PFSK-1 (cell line): ENCODE measurements around the gene FREM1.

ENCODE experiments used
- FOXP2 ChIP-seq: optimal IDR thresholded peaks from 2 replicates; pipeline ENCODE3; 2011; ENCODE audit warnings: borderline replicate concordance, control low read depth, inconsistent platforms; ENCODE audit not compliant: insufficient read depth; ENCODE audit errors: extremely low read length, extremely low read depth
- POLR2AphosphoS5 ChIP-seq: IDR thresholded peaks from 2 replicates; pipeline ENCODE4 v1.6.1; 2012; ENCODE audit warnings: low read depth, mild to moderate bottlenecking, control low read depth, low read length, moderate library complexity
- SIN3A ChIP-seq: IDR thresholded peaks from 2 replicates; pipeline ENCODE4 v1.6.1; 2012; ENCODE audit warnings: mild to moderate bottlenecking, low read length, moderate library complexity, borderline replicate concordance; ENCODE audit not compliant: insufficient read depth
- TAF1 ChIP-seq: IDR thresholded peaks from 2 replicates; pipeline ENCODE4 v1.6.1; 2012; ENCODE audit warnings: low read length, control low read depth, borderline replicate concordance; ENCODE audit not compliant: insufficient read depth
- TF ChIP-seq, protein P1 (sequence below), 2 experiments: IDR thresholded peaks; 2 replicates each; pipeline versions ENCODE4 v1.6.1 to v1.8.0; 2011 to 2012; ENCODE audit warnings: low read depth in 2 of 2, low read length in 2 of 2, control low read depth in 1 of 2, inconsistent platforms in 1 of 2, mild to moderate bottlenecking in 1 of 2, moderate library complexity in 1 of 2; ENCODE audit not compliant: insufficient read depth in 1 of 2

FREM1 gene

DNA sequence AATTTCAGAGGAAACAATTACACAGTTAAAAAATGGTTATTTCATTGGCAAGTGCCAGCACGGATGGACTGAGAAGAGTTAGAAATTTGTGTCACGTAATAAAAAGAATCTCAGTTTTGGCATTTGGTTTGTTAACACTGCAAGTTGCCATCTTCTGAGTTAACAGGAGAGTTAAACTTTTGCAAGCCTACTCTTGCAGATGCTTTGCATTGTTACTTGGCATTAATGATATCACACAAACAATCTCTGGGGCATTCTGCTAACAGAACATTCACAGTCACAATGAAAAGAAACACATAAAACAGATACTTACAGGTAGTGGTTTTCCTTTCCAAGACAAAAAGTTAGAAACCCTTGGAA, 647 bp downstream of the FREM1 start:
- TF ChIP-seq, protein P1, sequence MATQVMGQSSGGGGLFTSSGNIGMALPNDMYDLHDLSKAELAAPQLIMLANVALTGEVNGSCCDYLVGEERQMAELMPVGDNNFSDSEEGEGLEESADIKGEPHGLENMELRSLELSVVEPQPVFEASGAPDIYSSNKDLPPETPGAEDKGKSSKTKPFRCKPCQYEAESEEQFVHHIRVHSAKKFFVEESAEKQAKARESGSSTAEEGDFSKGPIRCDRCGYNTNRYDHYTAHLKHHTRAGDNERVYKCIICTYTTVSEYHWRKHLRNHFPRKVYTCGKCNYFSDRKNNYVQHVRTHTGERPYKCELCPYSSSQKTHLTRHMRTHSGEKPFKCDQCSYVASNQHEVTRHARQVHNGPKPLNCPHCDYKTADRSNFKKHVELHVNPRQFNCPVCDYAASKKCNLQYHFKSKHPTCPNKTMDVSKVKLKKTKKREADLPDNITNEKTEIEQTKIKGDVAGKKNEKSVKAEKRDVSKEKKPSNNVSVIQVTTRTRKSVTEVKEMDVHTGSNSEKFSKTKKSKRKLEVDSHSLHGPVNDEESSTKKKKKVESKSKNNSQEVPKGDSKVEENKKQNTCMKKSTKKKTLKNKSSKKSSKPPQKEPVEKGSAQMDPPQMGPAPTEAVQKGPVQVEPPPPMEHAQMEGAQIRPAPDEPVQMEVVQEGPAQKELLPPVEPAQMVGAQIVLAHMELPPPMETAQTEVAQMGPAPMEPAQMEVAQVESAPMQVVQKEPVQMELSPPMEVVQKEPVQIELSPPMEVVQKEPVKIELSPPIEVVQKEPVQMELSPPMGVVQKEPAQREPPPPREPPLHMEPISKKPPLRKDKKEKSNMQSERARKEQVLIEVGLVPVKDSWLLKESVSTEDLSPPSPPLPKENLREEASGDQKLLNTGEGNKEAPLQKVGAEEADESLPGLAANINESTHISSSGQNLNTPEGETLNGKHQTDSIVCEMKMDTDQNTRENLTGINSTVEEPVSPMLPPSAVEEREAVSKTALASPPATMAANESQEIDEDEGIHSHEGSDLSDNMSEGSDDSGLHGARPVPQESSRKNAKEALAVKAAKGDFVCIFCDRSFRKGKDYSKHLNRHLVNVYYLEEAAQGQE (IDR thresholded peaks at IDR 0.05; ENCODE audit: insufficient read depth in 1 of 2, low read depth in 2 of 2, low read length in 2 of 2): no peak

DNA sequence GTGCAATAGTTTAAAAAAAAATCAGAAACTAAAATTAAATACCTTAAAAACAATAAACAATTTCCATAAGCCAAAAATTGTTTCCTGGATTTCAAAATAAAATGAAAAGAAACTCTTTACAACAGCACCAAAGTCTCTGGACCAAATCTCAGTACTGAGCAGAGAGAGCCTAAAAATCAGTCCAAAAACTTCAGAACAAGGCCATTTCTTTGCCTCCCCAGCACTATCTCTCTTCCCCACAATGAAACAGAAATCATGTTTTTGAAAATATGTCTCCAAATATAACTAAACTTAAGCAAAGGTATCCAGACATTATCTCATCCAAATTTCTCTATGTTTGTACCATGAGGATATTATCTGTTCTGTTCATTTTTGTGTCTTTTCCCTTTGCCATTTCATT, 1.0 kb downstream of the FREM1 start:
- no peak for TF ChIP-seq TAF1
- no peak for TF ChIP-seq FOXP2
- TF ChIP-seq, protein P1 (IDR thresholded peaks at IDR 0.05; ENCODE audit: insufficient read depth in 1 of 2, low read depth in 2 of 2, low read length in 2 of 2): no peak
- no peak for TF ChIP-seq SIN3A
- TF ChIP-seq POLR2AphosphoS5: no peak

DNA sequence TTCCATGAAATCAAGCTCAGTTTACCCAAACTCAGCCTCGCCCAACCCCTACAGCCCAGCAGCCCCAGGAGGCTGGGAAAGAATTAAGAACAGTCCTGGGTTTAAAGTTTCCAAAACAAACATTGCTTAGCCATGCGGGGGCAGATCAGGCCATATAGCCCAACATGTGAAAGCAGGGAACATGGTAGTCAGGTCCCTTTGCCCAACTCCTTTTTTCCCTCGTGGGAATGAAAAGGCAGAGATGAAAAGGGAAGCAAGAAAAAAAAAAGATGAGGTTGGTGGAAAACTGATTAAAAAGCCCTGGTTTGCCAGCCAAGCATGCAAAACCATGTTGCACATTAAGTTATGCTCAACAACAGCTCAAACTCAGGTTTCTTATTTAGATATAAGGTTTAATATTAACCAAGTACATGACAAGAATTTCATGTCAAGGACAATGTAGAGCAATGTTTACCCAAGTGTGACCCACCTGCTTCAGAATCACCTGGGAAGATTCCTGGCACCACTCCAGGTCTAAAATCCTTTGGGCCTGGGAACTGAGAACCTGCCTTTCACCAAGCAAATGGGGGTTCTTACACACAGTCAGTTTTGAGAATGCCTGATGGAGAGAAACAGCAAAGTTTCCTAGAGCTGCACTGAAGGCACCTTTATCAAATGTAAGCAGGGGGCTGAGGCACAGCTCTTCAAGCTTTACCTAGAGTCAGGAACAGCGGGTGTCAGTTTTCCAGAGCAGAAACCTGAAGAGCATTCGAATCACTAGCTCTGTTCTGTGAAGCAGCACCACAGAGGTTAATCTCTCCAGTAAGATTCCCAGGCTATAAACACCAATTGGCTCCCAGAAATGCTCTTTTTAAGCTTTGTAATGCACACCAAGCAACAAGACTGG, 1.7 kb downstream of the FREM1 start:
- TF ChIP-seq TAF1 (no peak), SIN3A (no peak), POLR2AphosphoS5 (no peak), FOXP2 (no peak)
- TF ChIP-seq, protein P1 (IDR thresholded peaks at IDR 0.05; ENCODE audit: insufficient read depth in 1 of 2, low read depth in 2 of 2, low read length in 2 of 2): no peak

DNA sequence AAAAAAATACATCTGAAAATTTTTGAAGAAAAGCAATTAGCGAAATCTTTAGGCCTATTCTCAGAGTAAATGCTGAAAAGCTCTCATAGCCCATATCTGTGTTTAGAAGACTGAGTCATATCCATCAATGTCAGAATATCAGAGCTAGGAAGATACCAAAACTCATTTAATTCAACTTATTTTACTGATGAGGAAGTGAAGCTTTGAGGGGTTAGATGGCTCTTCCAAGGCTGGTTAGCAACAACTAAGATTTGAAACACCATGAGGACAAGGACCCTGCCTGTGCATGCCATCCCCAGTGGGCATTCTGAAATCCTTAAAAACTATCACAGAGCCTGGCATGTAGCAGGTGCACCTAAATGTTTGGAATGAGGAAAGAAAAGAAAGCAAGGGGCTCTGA, 2.5 kb downstream of the FREM1 start:
- TF ChIP-seq SIN3A (no peak), POLR2AphosphoS5 (no peak), FOXP2 (no peak), TAF1 (no peak)
- TF ChIP-seq, protein P1 (IDR thresholded peaks at IDR 0.05; ENCODE audit: insufficient read depth in 1 of 2, low read depth in 2 of 2, low read length in 2 of 2): no peak

DNA sequence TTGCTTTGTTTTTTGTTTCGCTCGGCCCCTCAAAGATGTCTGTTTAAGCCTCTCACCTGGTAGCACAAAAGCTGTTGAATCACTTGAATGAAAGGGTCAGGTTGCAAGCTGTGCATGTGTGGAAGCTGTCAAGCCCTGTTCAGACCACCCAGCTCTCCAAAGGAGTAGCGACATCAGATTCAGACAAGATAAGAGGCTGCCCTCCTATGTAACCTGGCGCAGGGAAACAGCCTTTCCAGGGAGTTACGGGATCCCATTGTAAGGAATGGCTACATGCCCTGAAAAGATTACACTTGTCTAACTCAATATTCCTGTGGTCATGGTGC, 2.9 kb downstream of the FREM1 start:
- TF ChIP-seq POLR2AphosphoS5 (no peak), FOXP2 (no peak), TAF1 (no peak), SIN3A (no peak)
- TF ChIP-seq, protein P1 (IDR thresholded peaks at IDR 0.05; ENCODE audit: insufficient read depth in 1 of 2, low read depth in 2 of 2, low read length in 2 of 2): no peak
